ENCODE data around the gene LRCH1. TPM values are rescaled to one million over a fixed set of nuclear protein-coding genes. Genes with fewer than 3 reads are reported as not detected.

Gene LRCH1
- total and polyA plus RNA-seq, 2 experiments from 2014 or later: 4.7 to 5.0 TPM

- Histone ChIP-seq H4K20me1 (ENCODE audit: insufficient read depth) (no peaks in the 10 kb centered on the region), H3K9ac (no peak overlapping the region), H3K27ac (no peak overlapping the region), H3K9me2 (ENCODE audit: insufficient read depth) (no peaks in the 10 kb centered on the region), H3K4me1 (ENCODE audit: insufficient read depth) (peaks cover 24% of the 10 kb centered on the region), H3K4me3 (no peak overlapping the region), H3K79me2 (ENCODE audit: insufficient read depth) (peaks cover 98% of the 10 kb centered on the region), H3K4me2 (ENCODE audit: unreplicated experiment) (no peak overlapping the region), H3F3A (ENCODE audit: insufficient read depth) (peaks cover 20% of the 10 kb centered on the region), H3K9me3 (ENCODE audit: low read depth) (no peaks in the 10 kb centered on the region), H3K36me3 (ENCODE audit: low read depth) (no peaks in the 10 kb centered on the region; the same call in 1 of the 2 replicates), H2AFZ (no peak overlapping the region), H3K27me3 (replicated peaks; ENCODE audit: insufficient read depth) (no peaks in the 10 kb centered on the region)
- DNase-seq: no peak
- TF ChIP-seq EZH2phosphoT487 (IDR thresholded peaks at IDR 0.05; ENCODE audit: insufficient read depth, low read depth): no peak
- in situ Hi-C loops (cut with MboI): no loop called here
- 96 to 97% methylated on average over 4 of the region's 4 CpGs for WGBS, 2 experiments (ENCODE audit: low coverage in 1 of 2, low lambda C conversion rate in 2 of 2, missing lambda C conversion rate in 2 of 2)
Observed at GRCh38 chr13:46642254-46642653, 89.3 kb downstream of the LRCH1 start.

GRCh38 chr13:46643165-46643777 is 90.3 kb downstream of the LRCH1 start:
- Histone ChIP-seq H3K27ac (no peak overlapping the region), H2AFZ (no peak overlapping the region), H3F3A (ENCODE audit: insufficient read depth) (peaks cover 20% of the 10 kb centered on the region), H3K9ac (no peak overlapping the region), H4K20me1 (ENCODE audit: insufficient read depth) (no peaks in the 10 kb centered on the region), H3K27me3 (replicated peaks; ENCODE audit: insufficient read depth) (no peaks in the 10 kb centered on the region), H3K36me3 (ENCODE audit: low read depth) (no peaks in the 10 kb centered on the region; the same call in 1 of the 2 replicates), H3K4me1 (ENCODE audit: insufficient read depth) (peaks cover 24% of the 10 kb centered on the region), H3K9me3 (ENCODE audit: low read depth) (no peaks in the 10 kb centered on the region), H3K79me2 (ENCODE audit: insufficient read depth) (peaks cover 97% of the 10 kb centered on the region), H3K9me2 (ENCODE audit: insufficient read depth) (no peaks in the 10 kb centered on the region), H3K4me3 (no peak overlapping the region), H3K4me2 (ENCODE audit: unreplicated experiment) (no peak overlapping the region)
- no peak for DNase-seq
- in situ Hi-C loops (cut with MboI): no loop called here
- 93 to 98% methylated on average over 5 of the region's 5 CpGs for WGBS, 2 experiments (ENCODE audit: low coverage in 1 of 2, low lambda C conversion rate in 2 of 2, missing lambda C conversion rate in 2 of 2)
- no peak for TF ChIP-seq EZH2 (IDR thresholded peaks at IDR 0.05; ENCODE audit: insufficient read depth, poor library complexity, severe bottlenecking)
- TF ChIP-seq EZH2phosphoT487 (IDR thresholded peaks at IDR 0.05; ENCODE audit: insufficient read depth, low read depth): no peak

GRCh38 chr13:46644816-46645215 is 91.8 kb downstream of the LRCH1 start:
- no peak overlapping the region for H2AFZ ChIP-seq
- H3K4me1 ChIP-seq (ENCODE audit: insufficient read depth): peaks cover 19% of the 10 kb centered on the region
- TF ChIP-seq EZH2phosphoT487 (IDR thresholded peaks at IDR 0.05; ENCODE audit: insufficient read depth, low read depth) (no peak), EZH2 (IDR thresholded peaks at IDR 0.05; ENCODE audit: insufficient read depth, poor library complexity, severe bottlenecking) (no peak)
- in situ Hi-C loops (cut with MboI): no loop called here
- DNase-seq: peak; percentile 29
- no peaks in the 10 kb centered on the region for H3K9me3 ChIP-seq (ENCODE audit: low read depth)
- H3K4me2 ChIP-seq (ENCODE audit: unreplicated experiment): no peak overlapping the region
- no peak overlapping the region for H3K4me3 ChIP-seq
- no peaks in the 10 kb centered on the region for H4K20me1 ChIP-seq (ENCODE audit: insufficient read depth)
- H3K9me2 ChIP-seq (ENCODE audit: insufficient read depth): no peaks in the 10 kb centered on the region
- H3K36me3 ChIP-seq (ENCODE audit: low read depth): no peaks in the 10 kb centered on the region
- H3K9ac ChIP-seq: no peak overlapping the region
- H3K79me2 ChIP-seq (ENCODE audit: insufficient read depth): peaks cover 97% of the 10 kb centered on the region
- H3K27ac ChIP-seq: no peak overlapping the region
- no peaks in the 10 kb centered on the region for H3K27me3 ChIP-seq (replicated peaks; ENCODE audit: insufficient read depth)
- H3F3A ChIP-seq (ENCODE audit: insufficient read depth): peaks cover 18% of the 10 kb centered on the region

GRCh38 chr13:46647512-46648065 is 94.6 kb downstream of the LRCH1 start:
- Histone ChIP-seq H3K4me2 (ENCODE audit: unreplicated experiment) (no peak overlapping the region), H3F3A (ENCODE audit: insufficient read depth) (no peaks in the 10 kb centered on the region), H3K9me3 (ENCODE audit: low read depth) (no peaks in the 10 kb centered on the region), H2AFZ (no peak overlapping the region), H3K36me3 (ENCODE audit: low read depth) (no peaks in the 10 kb centered on the region), H3K4me1 (ENCODE audit: insufficient read depth) (no peaks in the 10 kb centered on the region), H4K20me1 (ENCODE audit: insufficient read depth) (no peaks in the 10 kb centered on the region), H3K9ac (no peak overlapping the region), H3K9me2 (ENCODE audit: insufficient read depth) (no peaks in the 10 kb centered on the region), H3K4me3 (no peak overlapping the region), H3K27me3 (replicated peaks; ENCODE audit: insufficient read depth) (no peaks in the 10 kb centered on the region), H3K79me2 (ENCODE audit: insufficient read depth) (peaks cover 86% of the 10 kb centered on the region), H3K27ac (no peak overlapping the region)
- 91 to 96% methylated on average over 7 of the region's 7 CpGs for WGBS, 2 experiments (ENCODE audit: low coverage in 1 of 2, low lambda C conversion rate in 2 of 2, missing lambda C conversion rate in 2 of 2)
- DNase-seq: no peak
- no peak for TF ChIP-seq EZH2phosphoT487 (IDR thresholded peaks at IDR 0.05; ENCODE audit: insufficient read depth, low read depth)
- TF ChIP-seq EZH2 (IDR thresholded peaks at IDR 0.05; ENCODE audit: insufficient read depth, poor library complexity, severe bottlenecking): no peak
- in situ Hi-C loops (cut with MboI): no loop called here
